Ecto neural progenitor cell (in vitro differentiated cells): ENCODE measurements around the gene DHX30.
"Not testable (repeated sequence)": the region's sequence is repeated elsewhere in the genome, so short reads cannot be mapped to it uniquely, and the experiment has no call there.

Experiments used
- DNase-seq: peaks from one replicate; pipeline ENCODE4 v3.0.0-alpha.2; 2018; ENCODE audit warnings: low spot score

DHX30 gene

GRCh38 chr3:47884603-47885002 lies 81.7 kb downstream of the DHX30 start:
- DNase-seq, result no peak

- no peak for DNase-seq
Measured at GRCh38 chr3:47885168-47885567, 82.2 kb downstream of the DHX30 start.

GRCh38 chr3:47887991-47888390 lies 85.1 kb downstream of the DHX30 start:
- DNase-seq, result not testable (repeated sequence)

- DNase-seq, result no peak
Measured at GRCh38 chr3:47888986-47889757, 86.2 kb downstream of the DHX30 start.

GRCh38 chr3:47890126-47890827 lies 87.3 kb downstream of the DHX30 start:
- DNase-seq, result no peak

GRCh38 chr3:47890828-47891612 lies 88.1 kb downstream of the DHX30 start:
- peak; percentile 66 for DNase-seq

- DNase-seq, result no peak
Measured at GRCh38 chr3:47891613-47892005, 88.7 kb downstream of the DHX30 start.

- DNase-seq, result no peak
Measured at GRCh38 chr3:47892286-47893040, 89.5 kb downstream of the DHX30 start.

- no peak for DNase-seq
Measured at GRCh38 chr3:47895241-47895640, 92.3 kb downstream of the DHX30 start.

- DNase-seq, result no peak
Measured at GRCh38 chr3:47896736-47897135, 93.8 kb downstream of the DHX30 start.

- no peak for DNase-seq
Measured at GRCh38 chr3:47897954-47898353, 95.0 kb downstream of the DHX30 start.

- no peak for DNase-seq
Measured at GRCh38 chr3:47899495-47900108, 96.7 kb downstream of the DHX30 start.
